ENCODE results near the gene TMEM203.

The TMEM203 gene

GRCh38 chr9:137205126-137206069, at the start of gene TMEM203, which contains the start of gene NDOR1:
TSS of gene TMEM203 (minus strand) at chr9:137205648. CDS start at chr9:137205414, 234 bp downstream.
TSS of gene NDOR1 (plus strand) at chr9:137205700. CDS start at chr9:137205778, 78 bp downstream.
- DNase-seq: peak; percentile 80
- in situ Hi-C loops (cut with HindIII; ENCODE audit: low pct_ligation_motif_present, low pct_unique_long_range_greater_than_20kb, low sequenced_read_pairs): no loop called here

GRCh38 chr9:137254624-137255447, 49.4 kb upstream of the TMEM203 start, which contains the start of gene NELFB:
TSS of gene NELFB (plus strand) at chr9:137255327.
- in situ Hi-C loops (cut with HindIII; ENCODE audit: low pct_ligation_motif_present, low pct_unique_long_range_greater_than_20kb, low sequenced_read_pairs): no loop called here
- DNase-seq: peak; percentile 85

GRCh38 chr9:137253717-137254623, 48.5 kb upstream of the TMEM203 start:
- DNase-seq: no peak
- in situ Hi-C loops (cut with HindIII; ENCODE audit: low pct_ligation_motif_present, low pct_unique_long_range_greater_than_20kb, low sequenced_read_pairs): no loop called here

- no peak for DNase-seq
- in situ Hi-C loops (cut with HindIII; ENCODE audit: low pct_ligation_motif_present, low pct_unique_long_range_greater_than_20kb, low sequenced_read_pairs): no loop called here
These were observed 47.4 kb upstream of the TMEM203 start for GRCh38 chr9:137252555-137253506.

- in situ Hi-C loops (cut with HindIII; ENCODE audit: low pct_ligation_motif_present, low pct_unique_long_range_greater_than_20kb, low sequenced_read_pairs): no loop called here
- DNase-seq: no peak
These were observed 46.2 kb upstream of the TMEM203 start for GRCh38 chr9:137251490-137252268.

- no peak for DNase-seq
These were observed 45.7 kb upstream of the TMEM203 start, which contains the start of gene STPG3 for GRCh38 chr9:137251194-137251461. TSS of gene STPG3 (plus strand) at chr9:137251286. CDS start at chr9:137251287, 1 bp downstream.

GRCh38 chr9:137250329-137251193, 45.1 kb upstream of the TMEM203 start:
- in situ Hi-C loops (cut with HindIII; ENCODE audit: low pct_ligation_motif_present, low pct_unique_long_range_greater_than_20kb, low sequenced_read_pairs): no loop called here
- no peak for DNase-seq

More at GRCh38 chr9:137251194-137251461, 45.7 kb upstream of the TMEM203 start, which contains the start of gene STPG3:
- in situ Hi-C loops (cut with HindIII; ENCODE audit: low pct_ligation_motif_present, low pct_unique_long_range_greater_than_20kb, low sequenced_read_pairs): no loop called here

GRCh38 chr9:137247916-137248175, 42.4 kb upstream of the TMEM203 start:
- DNase-seq: no peak
- in situ Hi-C loops (cut with HindIII; ENCODE audit: low pct_ligation_motif_present, low pct_unique_long_range_greater_than_20kb, low sequenced_read_pairs): no loop called here

- in situ Hi-C loops (cut with HindIII; ENCODE audit: low pct_ligation_motif_present, low pct_unique_long_range_greater_than_20kb, low sequenced_read_pairs): no loop called here
- no peak for DNase-seq
These were observed 41.9 kb upstream of the TMEM203 start for GRCh38 chr9:137247135-137247915.

GRCh38 chr9:137245450-137246421, 40.3 kb upstream of the TMEM203 start:
- in situ Hi-C loops (cut with HindIII; ENCODE audit: low pct_ligation_motif_present, low pct_unique_long_range_greater_than_20kb, low sequenced_read_pairs): no loop called here
- DNase-seq: no peak

GRCh38 chr9:137244486-137245449, 39.3 kb upstream of the TMEM203 start:
- no peak for DNase-seq
- in situ Hi-C loops (cut with HindIII; ENCODE audit: low pct_ligation_motif_present, low pct_unique_long_range_greater_than_20kb, low sequenced_read_pairs): no loop called here

GRCh38 chr9:137243626-137244485, 38.4 kb upstream of the TMEM203 start:
- DNase-seq: no peak

More at GRCh38 chr9:137243626-137244485, 38.4 kb upstream of the TMEM203 start:
- in situ Hi-C loops (cut with HindIII; ENCODE audit: low pct_ligation_motif_present, low pct_unique_long_range_greater_than_20kb, low sequenced_read_pairs): no loop called here
